Measurements from ENCODE around the gene FANCC.

Gene FANCC, protein sequence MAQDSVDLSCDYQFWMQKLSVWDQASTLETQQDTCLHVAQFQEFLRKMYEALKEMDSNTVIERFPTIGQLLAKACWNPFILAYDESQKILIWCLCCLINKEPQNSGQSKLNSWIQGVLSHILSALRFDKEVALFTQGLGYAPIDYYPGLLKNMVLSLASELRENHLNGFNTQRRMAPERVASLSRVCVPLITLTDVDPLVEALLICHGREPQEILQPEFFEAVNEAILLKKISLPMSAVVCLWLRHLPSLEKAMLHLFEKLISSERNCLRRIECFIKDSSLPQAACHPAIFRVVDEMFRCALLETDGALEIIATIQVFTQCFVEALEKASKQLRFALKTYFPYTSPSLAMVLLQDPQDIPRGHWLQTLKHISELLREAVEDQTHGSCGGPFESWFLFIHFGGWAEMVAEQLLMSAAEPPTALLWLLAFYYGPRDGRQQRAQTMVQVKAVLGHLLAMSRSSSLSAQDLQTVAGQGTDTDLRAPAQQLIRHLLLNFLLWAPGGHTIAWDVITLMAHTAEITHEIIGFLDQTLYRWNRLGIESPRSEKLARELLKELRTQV

GRCh38 chr9:95317119-95317892 is at the start of gene FANCC:
Gene FANCC, minus strand, starts transcription at chr9:95317709. Its CDS starts 68,418 bp downstream, at chr9:95249291.
- peak; percentile 85 for DNase-seq (ENCODE audit: low read depth)

DNA sequence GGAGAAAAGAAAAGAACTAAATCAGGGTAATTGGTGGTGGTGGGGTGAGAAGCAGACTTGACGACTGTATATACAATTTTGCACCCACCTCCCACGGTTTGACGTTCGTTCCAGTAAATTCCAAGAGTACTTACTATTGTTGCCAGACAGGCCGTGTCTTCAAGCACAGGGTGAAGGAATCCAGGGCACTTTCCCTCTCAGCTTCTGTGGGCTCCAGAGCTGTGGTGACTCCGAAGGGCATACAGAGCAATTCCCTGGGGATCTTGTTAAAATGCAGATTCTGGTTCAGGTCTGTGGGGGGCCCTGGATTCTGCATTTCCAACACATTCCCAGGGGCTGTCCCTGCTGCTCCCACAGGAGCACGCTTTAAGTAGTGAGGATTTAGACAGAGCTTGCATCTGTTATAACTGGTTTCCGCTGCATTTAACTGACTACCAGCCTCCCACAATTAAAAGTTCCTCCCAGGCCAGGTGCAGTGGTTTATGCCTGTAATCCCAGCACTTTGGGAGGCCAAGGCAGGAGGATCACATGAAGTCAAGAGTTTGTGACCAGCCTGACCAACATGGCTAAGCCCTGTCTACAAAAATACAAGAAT is 49.3 kb upstream of the FANCC start:
- no peak for DNase-seq (ENCODE audit: low read depth)

DNA sequence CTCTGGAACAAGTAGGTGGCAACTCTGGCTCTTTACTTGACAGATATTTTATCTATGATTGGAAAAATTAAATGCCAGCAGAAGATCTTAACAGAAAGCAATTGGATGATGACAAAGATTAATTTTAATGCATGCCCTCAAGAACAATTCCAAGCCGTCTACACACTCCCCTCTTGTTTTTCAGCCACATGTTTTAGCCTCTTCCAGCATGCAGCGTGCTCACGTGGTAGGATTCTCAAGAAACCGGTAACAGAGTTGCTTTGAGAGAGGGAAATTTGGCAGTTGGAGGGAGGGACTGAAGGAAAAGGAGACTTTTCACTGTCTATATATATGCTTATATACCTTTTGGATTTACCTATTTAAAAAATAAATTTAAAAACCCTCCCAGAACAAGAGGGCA is 48.3 kb upstream of the FANCC start:
- no peak for DNase-seq (ENCODE audit: low read depth)

GRCh38 chr9:95363051-95363841 is 45.7 kb upstream of the FANCC start:
- DNase-seq (ENCODE audit: low read depth) = no peak

DNA sequence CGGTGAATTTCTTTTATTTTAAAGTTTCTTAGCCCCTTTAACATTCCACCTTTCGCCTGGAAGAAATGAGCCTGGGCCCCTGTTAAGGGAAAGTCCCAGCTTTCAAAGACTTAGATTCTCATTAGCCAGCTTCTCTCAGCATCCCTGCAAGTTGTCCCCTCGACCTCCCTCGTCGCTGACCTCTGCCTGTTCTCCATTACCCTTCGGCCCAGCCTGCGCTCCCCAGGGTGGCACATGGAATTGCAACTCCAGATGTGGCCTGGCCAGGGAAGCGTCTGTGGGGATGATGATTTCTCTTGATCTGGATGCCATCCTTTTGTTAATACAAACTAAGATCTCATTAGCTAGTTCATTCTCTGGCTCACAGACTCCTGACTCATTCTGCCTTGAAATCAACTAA is 43.4 kb upstream of the FANCC start:
- no peak for DNase-seq (ENCODE audit: low read depth)

- no peak for DNase-seq (ENCODE audit: low read depth)
Measured at GRCh38 chr9:95357316-95357715, 39.8 kb upstream of the FANCC start.

GRCh38 chr9:95355500-95355899 is 38.0 kb upstream of the FANCC start:
- no peak for DNase-seq (ENCODE audit: low read depth)

GRCh38 chr9:95351051-95351450 is 33.5 kb upstream of the FANCC start:
- no peak for DNase-seq (ENCODE audit: low read depth)

- DNase-seq (ENCODE audit: low read depth) = no peak
Measured at GRCh38 chr9:95350266-95350665, 32.8 kb upstream of the FANCC start.

DNA sequence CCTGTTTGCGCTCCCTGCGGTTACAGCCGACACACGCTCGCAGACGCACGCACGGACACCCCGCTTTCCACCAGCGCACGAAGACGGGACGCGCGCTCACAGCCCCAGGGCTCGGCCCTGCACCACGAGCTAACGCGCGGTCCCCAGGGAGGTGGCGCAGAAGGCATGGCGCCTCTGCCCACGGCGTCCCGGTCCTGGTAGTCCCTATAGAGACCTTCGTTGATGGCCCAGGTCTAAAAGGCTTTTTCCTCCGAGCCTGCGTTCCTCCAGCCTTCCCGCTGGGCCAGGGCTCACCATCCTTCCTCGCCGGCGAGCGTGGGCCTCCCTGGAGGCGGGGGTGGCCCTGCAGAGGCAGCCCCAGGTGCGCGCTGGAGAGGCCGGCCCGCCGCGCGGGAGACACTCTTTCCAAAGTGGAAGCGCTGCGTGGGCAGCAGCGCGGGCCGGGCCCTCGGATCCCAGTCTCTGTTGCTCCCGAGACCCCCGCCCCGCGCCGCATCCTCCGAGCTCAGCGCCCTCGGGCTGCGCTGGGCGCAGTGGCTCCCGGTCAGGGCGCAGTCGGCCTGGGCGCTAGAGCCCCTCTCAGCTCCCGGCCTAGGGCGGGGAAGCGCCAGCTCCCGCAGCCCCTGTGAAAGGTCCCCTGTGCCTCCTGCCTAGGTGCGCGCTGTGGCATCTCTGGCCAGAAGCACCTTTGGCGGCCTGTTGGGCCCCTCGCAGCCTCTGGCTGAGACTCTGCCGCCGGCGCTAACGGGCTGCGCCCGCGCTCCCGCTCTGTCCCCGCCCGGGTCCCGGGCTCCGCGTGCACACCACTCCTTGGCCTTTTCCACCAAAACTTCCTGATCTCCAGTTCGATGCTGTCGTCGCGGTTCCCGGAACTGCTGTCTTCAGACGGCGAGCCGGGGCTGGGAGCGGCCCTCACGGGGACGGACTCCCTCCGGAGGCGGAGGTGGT is 31.9 kb upstream of the FANCC start:
- no peak for DNase-seq (ENCODE audit: low read depth)

DNA sequence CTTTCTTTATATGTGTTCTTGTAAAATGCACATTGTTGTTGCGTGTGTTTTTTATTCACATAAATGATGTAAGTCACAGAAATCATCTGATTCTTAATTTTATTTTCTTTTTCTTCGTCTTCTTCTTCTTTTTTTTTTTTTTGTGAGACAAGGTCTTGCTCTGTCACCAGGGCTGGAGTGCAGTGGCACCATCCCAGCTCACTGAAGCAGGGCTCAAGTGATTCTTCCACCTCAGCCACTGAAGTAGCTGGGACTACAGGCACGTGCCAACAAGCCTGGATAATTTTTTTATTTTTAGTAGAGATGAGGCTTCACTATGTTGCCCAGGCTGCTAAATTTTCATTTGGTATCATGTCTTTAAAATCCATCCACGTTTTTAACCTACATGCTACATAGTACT is 28.5 kb upstream of the FANCC start:
- DNase-seq (ENCODE audit: low read depth) = no peak

GRCh38 chr9:95344735-95345325 is 27.3 kb upstream of the FANCC start:
- DNase-seq (ENCODE audit: low read depth) = no peak

- no peak for DNase-seq (ENCODE audit: low read depth)
Measured at GRCh38 chr9:95343725-95344287, 26.3 kb upstream of the FANCC start.

DNA sequence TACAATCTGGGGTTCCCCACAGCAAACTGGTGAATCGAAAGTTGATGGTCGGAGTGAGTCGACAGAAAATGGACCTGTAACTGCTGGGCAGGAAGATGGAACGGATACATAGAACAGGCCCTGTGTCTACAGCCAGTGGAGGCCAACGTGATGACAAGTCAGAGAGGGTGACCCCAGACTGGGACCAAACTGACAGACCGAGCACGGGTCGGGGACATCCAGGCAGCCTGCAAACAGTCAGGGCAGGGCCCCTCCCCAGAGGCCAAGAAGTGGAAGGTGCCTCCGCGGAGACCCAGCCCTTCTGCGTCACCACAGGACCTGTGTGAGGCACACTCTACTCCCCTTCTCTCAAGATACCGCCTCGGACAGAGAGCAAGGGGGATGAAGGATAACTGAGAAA is 25.1 kb upstream of the FANCC start:
- DNase-seq (ENCODE audit: low read depth) = no peak

- DNase-seq (ENCODE audit: low read depth) = no peak
Measured at GRCh38 chr9:95341293-95341962, 23.9 kb upstream of the FANCC start.

- no peak for DNase-seq (ENCODE audit: low read depth)
Measured at GRCh38 chr9:95338243-95338642, 20.7 kb upstream of the FANCC start.

DNA sequence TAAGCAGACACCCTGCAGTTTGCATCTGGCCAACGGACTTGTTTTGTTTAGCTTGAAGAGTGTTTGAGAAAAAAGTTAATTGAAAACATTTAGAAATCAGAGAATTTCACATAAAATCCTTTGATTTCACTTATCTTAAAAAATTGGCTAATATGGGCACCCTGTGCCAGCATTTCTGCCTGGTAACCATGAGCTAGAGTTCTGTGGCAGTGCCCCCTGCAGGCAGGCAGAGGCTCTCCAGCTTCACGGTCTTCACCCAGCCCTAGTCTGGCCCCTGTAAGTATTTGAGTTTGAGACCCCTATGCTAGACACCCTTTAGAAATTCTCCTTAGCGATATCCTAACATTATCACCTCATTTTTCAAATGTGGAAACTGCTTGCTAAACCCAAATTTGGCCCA is 18.8 kb upstream of the FANCC start:
- DNase-seq (ENCODE audit: low read depth) = peak; percentile 17

GRCh38 chr9:95333426-95333825 is 15.9 kb upstream of the FANCC start:
- no peak for DNase-seq (ENCODE audit: low read depth)

- no peak for DNase-seq (ENCODE audit: low read depth)
Measured at GRCh38 chr9:95332860-95333259, 15.4 kb upstream of the FANCC start.
